ENCODE data around the gene ANLN.

- TF ChIP-seq POLR2A (IDR thresholded peaks at IDR 0.05): no peak
- no peak for TF ChIP-seq CTCF (IDR thresholded peaks at IDR 0.05)
Measured at GRCh38 chr7:36369171-36369570, 20.5 kb upstream of the ANLN start.
